Fibroblast of gingiva (primary cell): ENCODE measurements around the gene KRTAP4-8.
"Not testable (repeated sequence)": the region's sequence is repeated elsewhere in the genome, so short reads cannot be mapped to it uniquely, and the experiment has no call there.

Experiments used
- DNase-seq: peaks from one replicate; pipeline ENCODE4 v3.0.0-alpha.2; 2011; ENCODE audit warnings: low read depth

KRTAP4-8 gene

GRCh38 chr17:41108728-41109386 is 10.9 kb upstream of the KRTAP4-8 start:
- DNase-seq: not testable (repeated sequence)

DNA sequence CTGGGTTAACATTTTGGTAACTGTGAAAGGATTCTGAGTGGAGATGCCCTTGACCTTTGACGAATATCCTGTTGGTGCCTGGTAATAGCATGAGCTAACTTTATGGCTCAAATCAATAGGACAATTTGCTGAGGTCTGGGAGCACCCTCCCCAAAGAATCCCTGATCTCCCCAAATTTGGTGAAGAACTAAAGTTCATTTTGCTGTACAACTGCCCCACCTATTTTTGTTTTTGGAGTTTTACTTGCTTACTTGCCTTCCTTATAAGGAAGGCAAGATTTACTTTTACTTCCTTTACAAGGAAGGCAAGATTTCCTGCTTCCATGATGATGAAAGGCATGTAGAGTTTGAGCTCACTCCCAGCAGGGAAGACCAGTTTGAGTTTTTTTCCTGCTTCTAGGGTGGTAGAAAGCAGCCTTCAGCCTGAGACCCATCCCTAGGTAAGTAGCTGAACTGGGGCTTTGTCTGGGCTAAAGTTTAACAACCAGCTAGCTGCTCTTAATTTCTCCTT is 10.1 kb upstream of the KRTAP4-8 start:
- DNase-seq: no peak

- not testable (repeated sequence) for DNase-seq
Measured at GRCh38 chr17:41105347-41105746, 7.4 kb upstream of the KRTAP4-8 start, which contains the start of gene KRTAP4-9. Gene KRTAP4-9, plus strand, starts transcription at chr17:41105389. Its CDS starts 0 bp downstream, at chr17:41105389.

DNA sequence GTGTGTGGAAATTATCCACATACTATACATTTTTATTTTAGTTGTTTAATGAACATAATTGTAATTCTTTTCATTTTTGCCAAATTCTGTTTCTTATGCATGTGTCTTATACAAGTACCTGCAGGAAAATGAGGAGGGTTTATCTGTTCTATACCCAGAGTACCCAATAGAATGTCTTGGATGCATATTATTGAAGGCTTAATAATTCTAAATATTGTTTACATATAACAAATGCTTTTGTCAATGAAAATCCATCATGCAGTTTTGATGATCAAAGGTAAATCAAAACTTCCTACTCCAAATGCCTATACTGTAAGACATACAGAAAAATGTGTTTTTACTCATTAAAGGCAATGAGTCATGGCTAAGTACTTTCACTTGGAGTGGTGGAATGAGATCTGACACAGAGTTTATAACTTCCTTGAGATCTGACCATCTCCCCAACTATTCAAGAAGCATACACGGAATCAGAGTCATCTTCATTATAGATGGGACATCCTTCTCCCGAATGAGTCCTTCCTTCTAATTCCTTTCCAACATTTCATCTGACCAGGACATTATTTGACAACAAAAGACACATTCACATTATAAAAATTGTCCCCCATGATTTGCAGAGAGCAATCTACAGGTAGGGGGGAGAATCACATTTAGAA is 6.6 kb upstream of the KRTAP4-8 start:
- DNase-seq: peak; percentile 14

DNA sequence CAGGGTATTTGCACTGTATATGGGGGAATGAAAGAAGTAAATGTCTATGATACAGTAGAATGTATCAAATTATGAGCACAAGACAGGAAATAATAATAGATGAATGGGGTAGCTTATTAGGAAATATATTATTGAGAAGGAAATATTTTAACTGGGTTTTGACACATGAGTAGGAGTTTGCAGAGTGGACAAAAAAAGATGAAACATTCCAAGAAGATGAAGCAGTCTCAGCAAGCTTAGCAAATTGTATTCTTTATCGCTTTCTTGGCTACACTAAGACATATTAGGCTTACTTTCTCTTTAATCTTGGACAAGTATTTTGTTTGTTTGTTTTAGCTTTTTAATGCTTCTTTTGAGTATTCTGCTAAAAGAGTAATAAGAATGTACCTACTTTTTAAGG is 6.0 kb upstream of the KRTAP4-8 start:
- no peak for DNase-seq

GRCh38 chr17:41101586-41102259 is 3.8 kb upstream of the KRTAP4-8 start, which contains the start of gene KRTAP4-16:
Gene KRTAP4-16, minus strand, starts transcription at chr17:41102209. Its CDS starts 0 bp downstream, at chr17:41102209.
- no peak for DNase-seq

GRCh38 chr17:41099682-41100480 is 1.9 kb upstream of the KRTAP4-8 start:
- DNase-seq: peak; percentile 54

DNA sequence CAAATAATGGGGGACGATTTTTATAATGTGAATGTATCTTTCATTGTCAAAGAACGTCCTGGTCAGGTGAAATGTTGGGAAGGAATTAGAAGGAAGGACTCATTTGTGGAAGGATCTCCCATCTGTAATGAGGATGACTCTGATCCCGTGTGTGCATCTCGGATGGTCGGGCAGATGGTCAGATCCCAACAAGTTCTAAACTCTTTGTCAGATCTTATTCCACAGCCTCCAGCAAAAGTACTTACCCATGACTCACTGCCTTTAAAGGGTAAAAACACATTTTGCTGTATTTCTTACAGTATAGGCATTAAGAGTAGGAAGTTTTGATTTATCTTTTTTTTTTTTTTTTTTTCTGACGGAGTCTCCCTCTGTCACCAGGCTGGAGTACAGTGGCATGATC is 539 bp upstream of the KRTAP4-8 start:
- peak; percentile 26 for DNase-seq

DNA sequence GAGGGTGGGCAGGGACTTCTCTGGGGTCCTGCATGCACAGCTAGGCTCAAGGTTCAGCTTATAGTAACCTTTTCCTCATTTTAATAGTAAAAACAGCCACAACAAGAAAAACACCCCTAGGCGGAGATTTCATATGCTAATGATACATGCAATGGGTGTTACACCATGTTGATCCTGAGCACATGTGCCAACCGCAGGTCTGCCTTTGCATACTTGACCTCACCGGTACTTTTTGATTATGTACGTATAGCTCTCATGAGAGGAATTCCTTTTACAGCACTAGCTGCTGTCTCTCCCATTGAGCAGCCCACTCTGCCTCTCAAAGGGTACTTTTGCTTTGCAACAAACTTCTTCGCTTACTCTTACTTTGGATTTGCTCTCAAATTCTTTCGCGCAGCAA is 1.9 kb downstream of the KRTAP4-8 start:
- no peak for DNase-seq

DNA sequence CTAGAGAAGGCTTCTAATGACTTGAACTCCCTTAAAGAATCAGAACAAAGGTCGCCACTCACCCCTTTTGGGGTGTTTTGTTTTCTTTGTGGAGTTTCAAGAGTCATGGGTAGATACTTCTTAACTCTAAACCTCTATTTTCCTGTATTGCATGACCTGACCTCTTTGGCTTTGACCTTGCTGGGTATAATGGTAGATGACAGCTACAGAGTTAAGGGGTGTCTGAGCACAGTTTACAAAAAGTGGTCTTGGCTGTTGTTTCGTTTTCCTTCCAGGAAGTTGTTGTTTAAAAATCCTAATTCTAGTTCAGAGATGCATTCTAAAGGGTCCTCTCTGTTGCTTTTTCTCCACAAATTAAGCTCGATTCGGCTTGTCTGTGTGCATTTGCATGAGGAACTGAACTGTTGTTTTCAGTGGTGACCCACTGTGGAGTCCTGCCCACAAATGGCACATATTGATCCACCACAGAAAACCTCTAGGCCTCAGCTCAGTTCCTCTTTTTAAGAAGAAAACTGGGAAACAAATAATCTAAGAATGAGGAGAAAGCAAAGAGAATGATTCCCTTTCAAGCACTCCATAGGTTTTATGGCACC is 9.1 kb downstream of the KRTAP4-8 start:
- DNase-seq: not testable (repeated sequence)

DNA sequence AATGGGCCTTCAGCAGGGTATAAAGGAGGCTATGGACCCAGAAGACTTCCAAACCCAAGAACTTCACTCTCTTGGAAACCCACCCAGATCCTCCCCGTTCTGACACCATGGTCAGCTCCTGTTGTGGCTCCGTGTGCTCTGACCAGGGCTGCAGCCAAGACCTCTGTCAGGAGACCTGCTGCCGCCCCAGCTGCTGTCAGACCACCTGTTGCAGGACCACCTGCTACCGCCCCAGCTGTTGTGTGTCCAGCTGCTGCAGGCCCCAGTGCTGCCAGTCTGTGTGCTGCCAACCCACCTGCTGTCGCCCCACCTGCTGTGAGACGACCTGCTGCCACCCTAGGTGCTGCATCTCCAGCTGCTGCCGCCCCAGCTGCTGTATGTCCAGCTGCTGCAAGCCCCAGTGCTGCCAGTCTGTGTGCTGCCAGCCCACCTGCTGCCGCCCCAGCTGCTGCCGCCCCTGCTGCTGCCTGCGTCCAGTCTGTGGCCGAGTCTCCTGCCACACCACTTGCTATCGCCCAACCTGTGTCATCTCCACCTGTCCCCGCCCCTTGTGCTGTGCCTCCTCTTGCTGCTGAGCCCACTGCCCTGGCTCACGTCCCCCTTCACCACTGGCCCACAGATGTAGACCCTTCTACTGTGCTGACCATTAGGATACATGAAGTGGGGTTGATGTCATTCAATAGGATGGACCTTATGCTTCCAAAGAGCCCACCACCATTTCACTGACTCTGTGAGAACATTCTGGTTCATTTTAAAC is 13.7 kb downstream of the KRTAP4-8 start, which contains the start of gene KRTAP4-7:
Gene KRTAP4-7, plus strand, starts transcription at position 51 of the 757 bp plus-strand sequence. Its CDS starts 57 bp downstream, at position 108.
- not testable (repeated sequence) for DNase-seq

- not testable (repeated sequence) for DNase-seq
Measured at GRCh38 chr17:41083427-41083826, 14.5 kb downstream of the KRTAP4-8 start.

DNA sequence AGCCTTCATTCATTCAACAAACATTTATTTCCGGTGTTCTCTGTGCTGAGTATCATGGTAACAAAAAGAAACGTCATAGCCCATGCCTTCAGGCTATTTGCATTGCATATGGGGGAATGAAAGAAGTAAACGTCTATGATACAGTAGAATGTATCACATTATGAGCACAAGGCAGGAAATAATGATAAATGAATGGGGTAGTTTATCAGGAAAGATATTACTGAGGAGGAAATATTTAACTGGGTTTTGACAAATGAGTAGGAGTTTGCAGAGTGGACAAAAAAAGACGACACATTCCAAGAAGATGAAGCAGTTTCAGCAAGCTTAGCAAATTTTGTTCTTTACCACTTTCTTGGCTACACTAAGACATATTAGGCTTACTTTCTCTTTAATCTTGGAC is 15.3 kb downstream of the KRTAP4-8 start:
- no peak for DNase-seq

GRCh38 chr17:41076788-41077187 is 21.2 kb downstream of the KRTAP4-8 start:
- no peak for DNase-seq

DNA sequence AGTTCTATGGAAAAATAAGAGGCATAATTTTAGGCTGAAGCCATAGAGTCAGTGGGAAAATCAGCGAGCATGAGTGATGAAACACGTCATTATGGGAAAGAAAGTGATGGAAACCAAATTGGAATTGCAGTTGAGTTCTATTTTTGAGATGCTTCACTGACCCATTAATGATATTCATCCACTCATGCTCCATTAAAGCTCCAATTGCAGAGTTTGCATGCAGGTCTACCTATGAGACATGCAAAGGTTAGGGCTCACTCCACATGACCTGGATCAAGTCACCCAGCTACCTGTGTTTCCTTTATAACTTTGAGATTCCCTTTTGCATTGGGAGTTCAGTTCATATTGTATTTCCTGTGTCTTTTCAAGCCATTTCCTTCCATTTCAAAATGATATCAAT is 24.3 kb downstream of the KRTAP4-8 start:
- DNase-seq: no peak

DNA sequence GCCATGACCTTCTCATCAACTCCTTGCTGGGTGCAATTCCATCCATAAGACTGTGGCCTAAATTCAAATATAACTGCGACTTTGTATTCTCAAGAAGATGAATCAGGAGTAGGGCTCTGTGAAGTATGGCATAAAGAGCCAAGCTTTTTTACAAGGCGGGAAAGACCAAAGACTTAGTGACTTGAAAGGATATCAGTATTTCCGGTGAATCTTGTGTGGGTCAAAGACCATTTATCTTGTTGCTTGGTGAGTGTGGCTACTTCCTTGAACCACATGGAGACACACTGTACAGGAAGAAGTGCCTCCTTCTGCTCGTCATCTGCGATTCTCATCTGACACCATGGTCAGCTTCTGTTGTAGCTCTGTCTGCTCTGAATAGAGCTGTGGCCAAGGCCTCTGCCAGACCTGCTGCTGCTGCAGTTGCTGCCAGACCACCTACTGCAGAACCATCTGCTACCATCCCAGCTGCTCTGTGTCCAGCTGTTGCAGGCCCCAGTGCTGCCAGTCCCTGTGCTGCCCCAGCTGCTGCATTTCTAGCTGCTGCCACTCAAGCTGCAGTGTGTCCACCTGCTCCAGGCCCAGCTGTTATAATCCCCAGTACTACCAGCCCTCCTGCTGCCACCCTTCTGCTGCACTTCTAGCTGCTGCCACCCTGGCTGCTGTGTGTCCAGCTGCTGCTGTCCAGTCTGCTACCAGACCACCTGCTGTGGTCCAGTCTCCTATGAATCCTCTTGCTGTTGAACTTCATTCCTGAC is 26.2 kb downstream of the KRTAP4-8 start:
- no peak for DNase-seq

DNA sequence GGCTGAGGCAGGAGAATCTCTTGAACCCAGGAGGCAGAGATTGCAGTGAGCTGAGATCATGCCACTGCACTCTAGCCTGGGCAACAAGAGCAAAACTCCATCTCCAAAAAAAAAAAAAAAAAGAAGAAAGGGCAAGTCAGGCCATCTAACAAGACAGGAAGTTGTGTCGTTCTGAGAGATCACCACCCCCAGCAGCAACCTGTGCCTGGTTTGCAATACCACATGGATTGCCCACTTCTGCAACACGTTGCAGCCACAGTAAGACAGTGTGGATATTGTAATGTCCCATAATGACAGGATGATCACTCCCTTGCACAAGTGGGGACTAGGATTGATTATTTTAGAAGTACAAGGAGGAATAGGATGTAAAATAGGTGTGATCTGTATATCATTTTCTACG is 28.9 kb downstream of the KRTAP4-8 start:
- no peak for DNase-seq

DNA sequence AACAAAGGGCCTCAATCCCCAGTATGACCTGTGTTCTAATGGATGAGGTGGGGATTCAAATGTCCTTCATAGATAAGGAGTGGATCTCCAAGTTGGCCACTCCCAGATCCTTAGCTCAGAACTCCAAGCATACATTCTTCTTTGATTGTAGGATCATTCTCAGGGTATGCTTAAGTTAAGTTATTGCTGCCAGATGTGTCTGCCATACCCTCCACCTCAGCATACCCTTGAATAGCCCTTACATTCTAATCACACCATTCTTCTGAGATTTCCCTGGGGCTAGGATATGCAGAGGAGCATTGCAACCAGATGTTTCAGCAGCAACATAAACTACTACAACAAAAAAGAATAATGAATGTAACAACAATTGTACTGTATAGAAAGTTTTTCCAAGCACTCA is 30.7 kb downstream of the KRTAP4-8 start:
- DNase-seq: peak; percentile 45

- DNase-seq: peak; percentile 33
Measured at GRCh38 chr17:41065829-41066624, 31.9 kb downstream of the KRTAP4-8 start, which contains the start of gene KRTAP2-4. Gene KRTAP2-4, minus strand, starts transcription at chr17:41065879. Its CDS starts 34 bp downstream, at chr17:41065845.
